Brain microvascular endothelial cell (primary cell): Measurements from ENCODE around the gene DLST.

ENCODE experiments used
- DNase-seq: peaks from one replicate; pipeline ENCODE4 v3.0.0-alpha.2; 2020
- H3K27ac ChIP-seq: fragments of 250-450 bp; sonication (Bioruptor Pico); 2 replicates; pipeline ENCODE4 v1.5.1; 2020; ENCODE audit warnings: mild to moderate bottlenecking, moderate library complexity
- H3K27me3 ChIP-seq: fragments of 250-450 bp; sonication (Bioruptor Pico); replicated peaks from 2 replicates; pipeline ENCODE4 v1.5.1; 2020; ENCODE audit warnings: mild to moderate bottlenecking
- H3K36me3 ChIP-seq: fragments of 250-450 bp; sonication (Bioruptor Pico); replicated peaks from 2 replicates; pipeline ENCODE4 v1.5.1; 2020; ENCODE audit warnings: mild to moderate bottlenecking
- H3K4me3 ChIP-seq: 2 replicates; pipeline ENCODE4 v1.5.1; 2011; ENCODE audit warnings: low read depth, mild to moderate bottlenecking, control low read depth, low read length, moderate library complexity
- CTCF ChIP-seq: IDR thresholded peaks from 2 replicates; pipeline ENCODE4 v1.5.1; 2011; ENCODE audit warnings: low read depth, mild to moderate bottlenecking, moderate library complexity, low read length, control low read depth, inconsistent platforms; ENCODE audit errors: missing control alignments
- in situ Hi-C: cut with HindIII; loops from 2 replicates; pipeline ENCODE4 v1.10.0; 2017; ENCODE audit warnings: low sequenced_read_pairs, low pct_ligation_motif_present

Gene DLST

DNA sequence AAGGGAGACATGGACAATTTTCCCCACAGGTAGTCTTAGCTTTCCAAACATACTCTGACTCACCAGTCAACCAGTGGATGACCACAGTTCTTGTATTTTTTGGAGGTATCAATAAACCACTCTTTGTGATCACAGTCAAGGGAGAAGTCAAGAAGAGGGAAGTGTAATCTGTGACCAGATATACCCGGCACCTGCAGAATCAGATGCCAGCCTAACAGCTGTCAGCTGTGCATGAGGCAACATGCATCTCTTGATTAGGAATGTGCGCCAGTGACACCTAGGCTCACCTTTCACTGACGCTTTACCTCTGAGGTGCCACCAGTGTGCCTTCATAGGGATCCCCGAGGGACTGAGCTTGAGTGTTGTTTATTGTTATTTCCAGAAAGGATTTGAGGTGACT, 25.8 kb upstream of the DLST start:
- no peak for DNase-seq
- Histone ChIP-seq H3K27me3 (no peaks in the 10 kb centered on the region), H3K36me3 (no peaks in the 10 kb centered on the region), H3K27ac (no peak overlapping the region), H3K4me3 (no peak overlapping the region)
- no peak for TF ChIP-seq CTCF
- in situ Hi-C loops, result no loop called here

GRCh38 chr14:74856366-74856765, 25.4 kb upstream of the DLST start:
- no peaks in the 10 kb centered on the region for H3K36me3 ChIP-seq
- H3K27me3 ChIP-seq, result no peaks in the 10 kb centered on the region
- no peak overlapping the region for H3K4me3 ChIP-seq
- in situ Hi-C loops, result no loop called here
- no peak overlapping the region for H3K27ac ChIP-seq
- no peak for DNase-seq
- no peak for TF ChIP-seq CTCF

- Histone ChIP-seq H3K27ac (no peak overlapping the region), H3K36me3 (no peaks in the 10 kb centered on the region), H3K4me3 (no peak overlapping the region), H3K27me3 (no peaks in the 10 kb centered on the region)
- no peak for DNase-seq
- no peak for TF ChIP-seq CTCF
- in situ Hi-C loops, result no loop called here
Measured at GRCh38 chr14:74858022-74858421, 23.7 kb upstream of the DLST start.

DNA sequence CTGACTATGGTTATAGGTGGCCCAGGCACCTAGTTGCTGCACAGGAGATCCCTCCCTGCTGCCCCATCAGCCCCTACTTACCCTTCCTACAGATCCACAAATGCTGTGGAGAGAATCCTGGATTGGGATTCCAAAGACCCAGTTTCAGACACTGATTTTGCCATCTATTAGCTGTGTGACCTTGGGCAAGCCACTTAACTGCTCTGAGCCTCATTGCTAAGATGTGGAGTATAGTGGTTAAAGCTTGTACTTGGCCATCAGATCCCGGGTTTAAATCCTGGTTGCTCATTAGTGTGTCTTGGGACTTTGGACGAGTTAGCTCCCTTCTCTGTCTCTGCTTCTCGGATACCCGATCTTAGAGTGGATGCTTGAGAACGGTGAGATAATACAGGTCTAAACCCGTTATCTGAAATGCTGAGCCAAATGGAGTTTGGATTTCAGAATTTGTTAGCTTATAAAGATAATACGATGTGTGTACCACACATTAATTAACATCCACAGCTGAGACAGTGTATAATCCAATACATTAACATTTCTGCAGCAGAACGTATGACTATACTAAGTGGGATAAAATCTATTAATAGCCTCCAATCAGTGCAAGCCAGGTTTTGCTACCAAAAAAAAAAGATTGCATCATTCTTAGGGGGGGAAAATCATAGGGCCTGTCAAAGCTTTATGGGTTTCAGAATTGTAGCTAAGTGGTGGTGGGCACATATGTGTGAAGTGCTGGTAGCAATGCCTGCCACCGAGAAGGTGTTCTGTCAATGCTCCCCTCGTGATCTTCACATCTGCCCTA, 21.8 kb upstream of the DLST start:
- in situ Hi-C loops, result no loop called here
- H3K4me3 ChIP-seq, result no peak overlapping the region
- no peak for DNase-seq
- no peak overlapping the region for H3K27ac ChIP-seq
- no peak for TF ChIP-seq CTCF
- no peaks in the 10 kb centered on the region for H3K36me3 ChIP-seq
- no peaks in the 10 kb centered on the region for H3K27me3 ChIP-seq

- DNase-seq, result peak; percentile 86
- no peaks in the 10 kb centered on the region for H3K27me3 ChIP-seq
Measured at GRCh38 chr14:74860899-74861733, 20.6 kb upstream of the DLST start.

More at GRCh38 chr14:74860899-74861733, 20.6 kb upstream of the DLST start:
- TF ChIP-seq CTCF, result peak; percentile 89
- no peak overlapping the region for H3K4me3 ChIP-seq
- in situ Hi-C loops, result no loop called here
- no peak overlapping the region for H3K27ac ChIP-seq
- no peaks in the 10 kb centered on the region for H3K36me3 ChIP-seq
